Dedifferentiated amniotic fluid mesenchymal stem cell (primary cell): Measurements from ENCODE around the gene FAM171A1.

Experiments
- DNase-seq: peaks from one replicate; pipeline ENCODE4 v3.0.0-alpha.2; 2016; ENCODE audit errors: extremely low spot score

The FAM171A1 gene

GRCh38 chr10:15374156-15374555, 3.1 kb upstream of the FAM171A1 start:
- DNase-seq = no peak

- no peak for DNase-seq
Observed at GRCh38 chr10:15373199-15373598, 2.1 kb upstream of the FAM171A1 start.

GRCh38 chr10:15370212-15370855, 755 bp downstream of the FAM171A1 start:
- no peak for DNase-seq

- no peak for DNase-seq
Observed at GRCh38 chr10:15369256-15370211, 1.6 kb downstream of the FAM171A1 start.

- no peak for DNase-seq
Observed at GRCh38 chr10:15368101-15368855, 2.8 kb downstream of the FAM171A1 start.

GRCh38 chr10:15367296-15368085, 3.6 kb downstream of the FAM171A1 start:
- no peak for DNase-seq

- no peak for DNase-seq
Observed at GRCh38 chr10:15365692-15366091, 5.4 kb downstream of the FAM171A1 start.

- no peak for DNase-seq
Observed at GRCh38 chr10:15364001-15364400, 7.1 kb downstream of the FAM171A1 start.

- no peak for DNase-seq
Observed at GRCh38 chr10:15363031-15363430, 8.1 kb downstream of the FAM171A1 start.

- DNase-seq = no peak
Observed at GRCh38 chr10:15361131-15361530, 10.0 kb downstream of the FAM171A1 start.

- no peak for DNase-seq
Observed at GRCh38 chr10:15360566-15360965, 10.5 kb downstream of the FAM171A1 start.

GRCh38 chr10:15353471-15354017, 17.5 kb downstream of the FAM171A1 start:
- DNase-seq = no peak

GRCh38 chr10:15352836-15353235, 18.3 kb downstream of the FAM171A1 start:
- DNase-seq = no peak

- DNase-seq = no peak
Observed at GRCh38 chr10:15352201-15352600, 18.9 kb downstream of the FAM171A1 start.

- DNase-seq = no peak
Observed at GRCh38 chr10:15351099-15351820, 19.8 kb downstream of the FAM171A1 start.

- no peak for DNase-seq
Observed at GRCh38 chr10:15349112-15349511, 22.0 kb downstream of the FAM171A1 start.

- DNase-seq = no peak
Observed at GRCh38 chr10:15348579-15348978, 22.5 kb downstream of the FAM171A1 start.

GRCh38 chr10:15347150-15347549, 23.9 kb downstream of the FAM171A1 start:
- no peak for DNase-seq

- DNase-seq = no peak
Observed at GRCh38 chr10:15346440-15347141, 24.5 kb downstream of the FAM171A1 start.

GRCh38 chr10:15345450-15345849, 25.6 kb downstream of the FAM171A1 start:
- no peak for DNase-seq
